NCI-H69 (cell line): ENCODE data around the gene NDFIP1.
"Not testable (repeated sequence)": the region's sequence is repeated elsewhere in the genome, so short reads cannot be mapped to it uniquely, and the experiment has no call there.

Experiments used
- DNase-seq: peaks from one replicate; lab custom pipeline; 2025; lab: John Stamatoyannopoulos, UW

Gene NDFIP1

GRCh38 chr5:142154449-142154841 lies 45.9 kb downstream of the NDFIP1 start:
- DNase-seq: not testable (repeated sequence)

GRCh38 chr5:142156839-142157463 lies 48.4 kb downstream of the NDFIP1 start:
- no peak for DNase-seq

GRCh38 chr5:142159354-142159753 lies 50.8 kb downstream of the NDFIP1 start:
- no peak for DNase-seq

- no peak for DNase-seq
Observed at GRCh38 chr5:142164315-142164714, 55.7 kb downstream of the NDFIP1 start.

GRCh38 chr5:142166754-142167153 lies 58.2 kb downstream of the NDFIP1 start:
- DNase-seq: no peak

GRCh38 chr5:142167458-142167857 lies 58.9 kb downstream of the NDFIP1 start:
- no peak for DNase-seq

- no peak for DNase-seq
Observed at GRCh38 chr5:142168365-142168764, 59.8 kb downstream of the NDFIP1 start.

GRCh38 chr5:142170254-142170953 lies 61.8 kb downstream of the NDFIP1 start:
- no peak for DNase-seq

- no peak for DNase-seq
Observed at GRCh38 chr5:142171270-142171669, 62.7 kb downstream of the NDFIP1 start.

GRCh38 chr5:142175039-142175438 lies 66.5 kb downstream of the NDFIP1 start:
- peak; percentile 69 for DNase-seq

- peak; percentile 18 for DNase-seq
Observed at GRCh38 chr5:142175461-142176142, 67.0 kb downstream of the NDFIP1 start.

GRCh38 chr5:142176255-142176654 lies 67.7 kb downstream of the NDFIP1 start:
- DNase-seq: no peak

GRCh38 chr5:142178651-142179050 lies 70.1 kb downstream of the NDFIP1 start:
- no peak for DNase-seq

- DNase-seq: peak; percentile 89
Observed at GRCh38 chr5:142179776-142180387, 71.3 kb downstream of the NDFIP1 start.

- peak; percentile 40 for DNase-seq
Observed at GRCh38 chr5:142181096-142181495, 72.5 kb downstream of the NDFIP1 start.

- DNase-seq: no peak
Observed at GRCh38 chr5:142181547-142182163, 73.1 kb downstream of the NDFIP1 start.

GRCh38 chr5:142182840-142183239 lies 74.3 kb downstream of the NDFIP1 start:
- no peak for DNase-seq

- no peak for DNase-seq
Observed at GRCh38 chr5:142183561-142183960, 75.0 kb downstream of the NDFIP1 start.

GRCh38 chr5:142184988-142185387 lies 76.4 kb downstream of the NDFIP1 start:
- no peak for DNase-seq

- DNase-seq: no peak
Observed at GRCh38 chr5:142186514-142186856, 77.9 kb downstream of the NDFIP1 start.

GRCh38 chr5:142186857-142187594 lies 78.4 kb downstream of the NDFIP1 start:
- no peak for DNase-seq

- not testable (repeated sequence) for DNase-seq
Observed at GRCh38 chr5:142188691-142189090, 80.1 kb downstream of the NDFIP1 start.
